Stimulated activated CD4-positive, alpha-beta T cell treated with anti-CD3 and anti-CD28 coated beads, Interleukin-1b, Interleukin-23, amount 100 ng/mL, for 1 hour (primary cell): ENCODE data around the gene MICU1.
"Not testable (repeated sequence)": the region's sequence is repeated elsewhere in the genome, so short reads cannot be mapped to it uniquely, and the experiment has no call there.

ENCODE experiments used
- DNase-seq, 2 donors: peaks; one replicate each; pipeline ENCODE4 v3.0.0-alpha.2; 2020; ENCODE audit warnings: low read depth in 2 of 2

The MICU1 gene

DNA sequence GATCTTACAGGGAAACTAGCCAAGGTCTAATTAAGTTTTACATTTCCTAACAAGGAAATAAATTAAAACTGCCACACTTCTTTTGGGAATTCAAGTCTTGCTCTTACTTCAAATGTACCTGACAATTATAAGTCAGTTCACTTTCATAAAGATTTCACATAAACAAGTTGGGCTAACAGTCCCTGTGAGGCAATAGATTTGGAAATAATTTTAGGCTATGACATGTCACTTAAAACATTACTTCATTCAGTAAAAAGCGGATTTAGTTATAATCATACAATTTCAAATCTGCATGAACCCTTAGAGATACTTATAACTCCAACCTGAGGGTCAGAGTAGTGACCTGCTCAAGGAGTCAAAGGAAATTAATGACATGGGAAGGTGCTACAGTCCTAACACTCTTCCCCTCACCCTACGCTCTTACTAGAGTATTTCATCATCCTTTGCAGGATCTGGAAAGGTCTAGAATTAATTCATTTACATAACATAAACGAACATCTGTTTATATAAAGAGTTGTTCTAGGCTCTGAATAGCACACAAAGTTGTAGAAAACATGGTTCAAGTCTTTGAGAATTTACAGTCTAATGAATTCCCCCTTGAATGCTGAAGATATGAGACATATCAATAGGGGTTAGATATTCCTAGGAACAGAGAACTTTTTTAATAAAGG is 238.8 kb downstream of the MICU1 start:
- no peak for DNase-seq

DNA sequence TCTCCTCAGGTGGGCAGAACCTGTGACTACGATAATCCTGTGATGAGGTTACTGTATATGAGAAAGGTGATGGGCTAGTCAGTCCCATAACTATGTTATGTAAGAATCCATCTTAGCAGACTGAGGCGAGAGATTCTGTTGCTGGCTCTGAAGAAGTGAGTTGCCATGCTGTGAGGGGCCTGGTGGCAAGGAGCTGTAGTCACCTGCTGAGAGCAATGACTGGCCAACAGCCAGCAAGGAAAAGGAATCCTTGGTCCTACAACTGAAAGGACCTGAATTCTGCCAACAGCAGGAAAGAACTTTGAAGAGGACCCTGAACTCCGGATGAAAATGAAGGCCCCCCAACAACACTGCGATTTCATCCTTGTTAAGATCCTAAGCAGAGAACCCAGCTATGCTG is 240.2 kb downstream of the MICU1 start:
- DNase-seq = no peak

DNA sequence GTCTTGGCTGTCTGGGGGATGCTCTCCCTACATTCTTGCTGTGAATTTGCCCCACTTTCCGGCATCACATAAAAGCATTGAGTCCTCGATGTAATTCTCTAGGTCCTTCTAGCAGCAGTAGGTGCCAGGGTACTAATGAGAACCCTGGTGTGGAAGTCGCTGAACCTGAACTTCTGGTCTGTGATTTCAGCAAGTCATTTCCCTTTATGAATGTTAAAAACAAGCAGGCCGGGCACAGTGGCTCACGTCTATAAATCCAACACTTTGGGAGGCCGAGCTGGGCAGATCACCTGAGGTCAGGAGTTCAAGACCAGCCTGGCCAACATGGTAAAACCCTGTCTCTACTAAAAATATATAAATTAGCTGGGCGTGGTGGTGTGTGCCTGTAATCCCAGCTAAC is 240.9 kb downstream of the MICU1 start:
- not testable (repeated sequence) for DNase-seq

DNA sequence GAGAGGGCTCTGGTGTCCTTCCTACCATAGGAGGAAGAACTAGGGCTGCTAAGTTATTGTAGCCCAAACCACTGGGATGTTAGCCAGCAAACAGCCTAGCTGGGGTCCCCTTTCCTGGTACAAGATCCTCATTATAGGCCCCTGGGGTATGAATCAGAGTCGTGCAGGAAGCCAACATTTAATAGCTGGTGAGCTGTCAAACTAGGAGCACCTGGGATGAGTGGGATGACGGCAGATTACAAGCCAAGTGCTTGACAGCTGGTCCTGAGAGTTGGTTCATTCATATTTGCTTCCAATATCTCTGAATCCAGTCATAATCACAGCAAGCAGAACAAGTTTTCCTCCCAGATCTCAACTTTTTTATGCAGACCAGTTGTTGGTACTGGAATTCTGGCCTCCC is 246.1 kb downstream of the MICU1 start:
- no peak for DNase-seq

DNA sequence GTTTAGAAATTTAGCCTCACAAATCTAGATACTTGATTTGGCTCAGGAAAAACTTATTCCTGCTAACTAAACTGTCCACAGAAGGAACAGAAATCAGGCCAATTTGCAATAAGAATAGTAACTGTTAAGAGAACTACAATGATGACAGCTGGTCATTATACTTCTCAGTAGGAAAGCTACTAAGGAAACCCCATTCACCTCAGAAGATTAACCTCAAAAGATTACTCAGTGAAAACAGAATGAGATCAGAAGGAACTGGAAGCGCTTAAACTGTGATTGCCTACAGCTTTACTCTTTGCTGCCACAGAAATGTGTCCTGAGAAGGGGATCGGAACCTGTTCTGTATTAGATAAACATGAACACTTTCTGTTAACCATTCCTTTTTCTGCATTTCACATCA is 246.8 kb downstream of the MICU1 start:
- DNase-seq = no peak

DNA sequence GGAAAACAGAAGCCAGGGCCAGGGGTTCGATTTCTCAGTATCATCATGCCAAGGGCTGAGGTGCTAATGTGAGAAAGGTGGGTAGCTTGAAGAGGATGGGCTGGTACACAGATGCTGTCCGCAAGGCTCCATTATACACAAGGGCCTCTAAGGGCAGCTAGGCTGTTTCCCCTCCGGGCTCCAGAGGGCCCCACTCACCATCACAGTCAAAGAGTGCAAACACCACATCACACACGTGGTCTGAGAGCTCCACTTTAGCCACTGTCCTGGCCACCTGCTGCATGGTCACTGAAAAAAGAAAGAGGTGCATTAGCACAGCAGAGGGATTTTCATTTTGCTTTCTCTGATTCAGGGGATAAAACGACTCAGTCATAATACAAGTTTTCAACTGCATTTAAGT is 250.3 kb downstream of the MICU1 start:
- DNase-seq = no peak

DNA sequence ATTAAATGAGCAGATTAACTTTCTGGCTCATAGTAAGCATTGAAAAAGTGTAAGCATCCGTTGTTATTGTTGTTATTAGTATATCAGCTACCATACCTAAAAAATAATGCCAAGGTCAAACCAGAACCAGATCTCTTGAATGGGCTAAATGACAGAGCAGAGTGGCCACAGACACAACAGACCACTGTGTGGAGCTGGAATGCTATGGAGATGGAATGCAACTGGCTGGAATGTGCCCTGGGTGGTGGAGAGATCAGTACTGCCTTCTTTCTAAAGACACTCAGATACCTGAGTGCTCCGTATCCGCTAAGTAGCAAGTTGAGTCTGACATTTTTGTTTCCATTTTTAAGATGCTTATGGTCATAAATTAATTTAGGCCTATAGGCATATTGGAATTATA is 250.7 kb downstream of the MICU1 start:
- no peak for DNase-seq

DNA sequence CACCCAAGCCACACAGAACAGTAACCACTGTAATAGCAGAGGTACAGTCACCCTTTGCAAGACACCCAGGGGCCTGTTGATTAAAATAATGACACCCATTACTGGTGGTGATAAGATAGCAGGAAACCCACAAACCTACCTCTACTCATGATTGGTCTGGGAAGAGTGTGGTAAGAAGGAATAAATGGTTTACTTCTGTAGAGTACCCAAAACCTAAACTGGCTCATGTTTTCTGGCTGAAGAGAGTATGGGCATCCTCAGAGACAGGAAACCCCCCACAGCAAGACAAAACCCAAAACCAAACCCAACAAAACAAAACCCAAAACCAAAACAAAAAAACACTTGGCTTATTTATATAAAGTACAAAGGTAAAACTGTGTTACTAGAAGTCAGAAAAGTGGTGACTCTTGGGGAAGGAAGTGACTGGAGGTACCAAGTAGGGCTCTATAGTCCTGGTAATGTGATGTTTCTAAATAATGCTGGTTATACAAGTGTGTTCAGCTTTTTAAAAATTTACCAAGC is 255.6 kb downstream of the MICU1 start:
- no peak for DNase-seq

DNA sequence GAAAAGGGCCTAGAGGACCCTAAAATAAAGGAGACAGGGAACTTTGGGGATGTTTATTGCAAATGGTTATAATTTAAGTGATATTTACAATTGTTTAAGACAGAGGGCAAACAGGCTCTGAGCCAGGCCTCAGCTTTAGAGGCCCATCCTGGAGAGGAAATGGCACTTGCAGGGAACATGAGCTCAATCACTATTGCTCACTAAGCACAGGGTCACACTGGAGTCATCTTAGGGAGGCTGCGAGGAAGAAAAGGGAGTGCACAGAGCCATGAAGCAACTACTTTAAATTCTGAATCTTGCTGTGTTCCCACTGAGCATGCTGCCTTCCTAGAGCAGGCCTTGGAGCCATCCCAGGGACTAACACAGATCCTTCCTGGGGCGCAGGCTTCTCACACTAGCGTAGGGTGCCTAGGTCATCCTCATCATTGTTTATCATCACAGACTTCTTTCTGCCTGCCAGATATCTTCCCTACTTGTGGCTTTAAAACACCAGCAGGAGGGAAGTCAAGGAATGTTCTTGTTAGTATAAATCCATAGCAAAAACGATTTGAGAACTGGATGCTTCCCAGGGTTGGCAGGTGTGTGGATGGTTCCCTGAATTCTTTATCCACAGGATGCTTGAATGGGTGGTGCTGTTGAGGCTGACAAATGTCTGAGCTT is 258.4 kb downstream of the MICU1 start:
- DNase-seq = no peak

DNA sequence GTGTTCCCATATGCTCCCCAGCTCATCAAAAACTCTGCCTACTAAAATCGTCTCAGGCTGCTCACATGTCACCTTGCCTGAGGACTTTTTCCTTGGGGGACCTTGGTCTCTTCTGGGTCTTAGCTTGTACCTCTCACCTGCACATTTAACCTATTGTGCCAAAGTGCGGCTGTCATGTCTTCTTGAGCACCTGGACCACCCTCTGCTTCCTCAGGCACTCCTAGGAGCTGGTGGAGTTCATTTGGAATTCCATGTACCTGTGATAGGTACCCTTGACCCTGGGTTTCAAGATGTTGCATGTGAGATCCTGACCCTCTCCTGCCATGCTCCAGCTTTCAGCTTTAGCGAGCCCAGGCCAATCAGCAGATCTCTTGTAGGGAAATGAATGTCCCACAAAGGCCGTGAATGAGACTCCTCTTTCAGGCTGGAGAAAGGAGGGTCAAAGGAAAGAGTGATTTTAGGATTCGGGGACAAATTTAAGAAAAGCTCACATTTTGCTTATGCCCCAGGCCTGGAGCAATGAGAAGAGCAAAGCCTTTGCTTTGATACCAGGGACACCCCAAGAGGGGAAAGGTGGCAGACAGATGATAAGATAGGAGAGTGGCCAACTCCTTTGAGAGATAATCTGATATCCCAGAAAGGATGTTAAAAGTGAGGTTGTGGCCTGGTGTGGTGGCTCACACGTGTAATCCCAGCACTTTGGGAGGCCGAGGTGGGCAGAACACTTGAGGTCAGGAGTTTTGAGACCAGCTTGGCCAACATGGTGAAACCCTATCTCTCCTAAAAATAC is 260.6 kb downstream of the MICU1 start:
- no peak for DNase-seq

DNA sequence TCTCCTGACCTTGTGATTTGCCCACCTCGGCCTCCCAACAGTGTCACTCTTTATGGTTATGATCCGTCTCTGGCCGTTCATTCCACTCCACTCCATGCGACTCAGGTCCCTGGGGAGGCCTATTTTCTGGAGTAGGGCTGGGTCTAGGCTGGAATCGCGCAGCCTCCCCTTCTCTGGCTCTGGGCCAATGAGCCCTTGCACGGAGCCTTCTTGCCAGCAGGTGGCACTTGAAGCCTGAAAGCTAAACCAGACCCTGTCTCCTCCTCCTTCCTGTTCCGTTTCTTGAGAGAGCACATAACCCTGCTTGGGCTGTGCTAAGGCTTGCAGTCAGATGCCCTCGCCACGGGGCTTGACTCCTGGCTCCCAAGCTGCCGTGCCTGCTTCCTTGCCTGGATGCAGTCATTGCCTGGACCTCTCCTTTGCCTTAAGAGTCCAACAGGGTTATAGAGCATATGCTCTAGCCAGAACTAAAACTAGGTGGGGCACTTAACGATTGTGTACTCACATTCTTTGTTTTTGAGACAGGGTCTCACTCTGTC is 261.6 kb downstream of the MICU1 start:
- DNase-seq = peak; percentile 61 to 67

DNA sequence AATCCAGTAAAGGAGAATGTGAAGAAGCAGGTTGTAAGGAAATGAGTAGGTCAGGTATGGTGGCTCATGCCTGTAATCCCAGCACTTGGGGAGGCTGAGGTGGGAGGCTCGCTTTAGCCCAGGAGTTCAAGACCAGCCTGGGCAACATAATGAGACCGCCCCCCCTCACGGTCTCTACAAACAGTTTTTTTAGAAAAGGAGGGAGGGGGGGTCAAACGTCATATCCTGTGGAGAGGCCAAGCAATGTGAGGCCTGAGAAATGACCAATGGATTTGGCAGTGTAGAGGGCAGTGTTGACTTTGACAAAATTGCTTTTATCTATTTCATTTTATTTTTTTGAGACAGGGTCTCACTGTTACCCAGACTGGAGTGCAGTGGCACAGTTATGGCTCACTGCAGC is 268.9 kb downstream of the MICU1 start:
- DNase-seq = no peak

DNA sequence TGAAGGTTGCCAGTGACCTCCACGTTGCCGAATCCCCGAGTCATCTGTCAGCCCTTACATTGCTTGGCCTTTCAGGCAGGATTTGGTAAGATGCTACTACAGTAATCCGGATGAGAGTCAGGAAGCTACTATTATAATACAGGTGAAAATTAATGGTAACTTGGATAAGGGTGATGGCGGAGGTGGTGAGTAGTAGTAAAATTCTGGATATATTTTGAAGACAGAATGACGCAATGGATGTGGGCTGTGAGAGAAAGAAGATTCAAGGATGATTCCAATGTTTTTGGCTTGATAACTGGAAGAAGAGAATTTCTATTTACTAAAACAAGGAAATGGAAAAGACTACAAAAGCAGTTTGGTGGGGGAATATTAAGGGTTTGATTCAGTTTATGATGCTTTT is 269.8 kb downstream of the MICU1 start:
- no peak for DNase-seq

DNA sequence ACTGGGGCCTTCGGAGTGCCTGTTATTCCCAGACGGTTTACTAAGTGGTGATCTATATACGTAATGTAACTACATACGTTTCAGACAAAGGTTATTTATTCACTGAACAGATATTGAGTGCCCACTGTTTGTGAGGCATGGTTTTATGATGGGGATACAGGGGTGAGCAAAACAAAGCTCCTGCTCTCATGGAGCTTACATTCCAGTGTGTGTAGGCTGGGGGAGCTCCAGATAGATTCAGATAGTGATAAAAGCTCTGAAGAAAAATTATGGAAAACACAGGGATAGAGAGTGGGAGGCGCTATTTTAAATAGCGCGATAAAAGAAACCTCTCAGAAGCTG is 270.7 kb downstream of the MICU1 start:
- no peak for DNase-seq

DNA sequence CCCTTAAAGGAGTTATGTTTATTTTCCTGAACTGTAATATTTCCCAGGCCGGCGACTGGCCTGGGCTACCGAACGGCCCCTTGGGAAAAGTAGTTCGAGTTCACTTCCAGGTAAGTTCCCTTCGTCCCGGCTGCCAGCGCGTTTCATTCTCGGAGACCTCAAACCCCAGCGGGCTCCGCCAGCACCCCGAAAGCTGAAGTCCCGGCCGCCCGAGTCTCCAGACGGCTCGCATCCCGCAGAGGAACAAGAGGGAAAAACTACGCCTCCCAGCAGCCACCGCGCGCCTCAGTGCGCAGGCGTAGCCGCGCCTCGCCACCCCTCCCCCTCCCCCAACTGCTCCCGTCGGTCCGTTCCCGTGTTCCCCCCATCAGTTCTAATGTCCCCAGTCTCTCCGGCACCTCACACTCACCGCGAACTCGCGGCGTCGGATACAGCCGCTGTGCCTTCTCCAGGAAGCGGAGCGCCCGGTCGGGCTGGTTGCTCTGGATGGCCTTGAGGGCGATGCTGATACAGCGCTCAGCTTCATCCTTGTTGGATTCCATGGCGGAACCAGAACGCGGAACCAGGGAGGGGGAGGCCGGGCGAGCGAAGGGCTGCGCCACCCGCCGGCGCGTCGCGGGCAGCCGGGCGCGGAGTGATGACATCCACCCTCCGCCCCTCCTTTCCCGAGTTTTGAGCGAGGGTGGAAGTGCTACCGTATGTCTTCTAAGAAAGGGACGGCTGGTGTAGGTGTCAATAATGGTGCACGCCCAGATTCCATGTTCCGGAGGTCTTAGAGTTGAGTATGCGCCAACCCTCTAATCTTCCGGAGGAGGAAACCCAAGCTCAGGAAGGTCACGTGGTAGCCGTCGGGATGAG is 271.3 kb downstream of the MICU1 start, which contains the start of gene DNAJB12:
TSS of gene DNAJB12 (minus strand) at position 564 of the 858 bp plus-strand sequence. CDS start at position 542, 22 bp downstream.
- DNase-seq = peak; percentile 72 to 79

DNA sequence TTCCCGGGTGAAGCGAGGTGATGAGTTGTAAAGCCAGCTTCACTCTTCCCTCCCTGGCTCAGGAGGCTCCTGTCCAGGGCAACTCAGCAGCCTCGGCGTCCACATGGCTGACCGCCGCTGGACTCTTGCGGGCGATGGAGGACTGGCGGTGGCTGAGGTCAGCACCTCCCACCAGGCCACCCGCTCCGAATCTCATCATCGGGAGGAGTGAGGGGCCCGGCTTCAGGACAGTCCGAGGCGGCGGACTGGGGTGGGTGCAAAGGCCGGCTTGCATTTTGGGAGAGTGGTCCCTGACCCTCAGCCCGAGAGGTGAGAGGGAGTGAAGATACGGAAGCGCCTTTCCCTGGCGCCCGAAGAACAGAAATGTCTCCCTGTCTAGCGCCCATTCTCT is 271.9 kb downstream of the MICU1 start:
- DNase-seq = no peak

DNA sequence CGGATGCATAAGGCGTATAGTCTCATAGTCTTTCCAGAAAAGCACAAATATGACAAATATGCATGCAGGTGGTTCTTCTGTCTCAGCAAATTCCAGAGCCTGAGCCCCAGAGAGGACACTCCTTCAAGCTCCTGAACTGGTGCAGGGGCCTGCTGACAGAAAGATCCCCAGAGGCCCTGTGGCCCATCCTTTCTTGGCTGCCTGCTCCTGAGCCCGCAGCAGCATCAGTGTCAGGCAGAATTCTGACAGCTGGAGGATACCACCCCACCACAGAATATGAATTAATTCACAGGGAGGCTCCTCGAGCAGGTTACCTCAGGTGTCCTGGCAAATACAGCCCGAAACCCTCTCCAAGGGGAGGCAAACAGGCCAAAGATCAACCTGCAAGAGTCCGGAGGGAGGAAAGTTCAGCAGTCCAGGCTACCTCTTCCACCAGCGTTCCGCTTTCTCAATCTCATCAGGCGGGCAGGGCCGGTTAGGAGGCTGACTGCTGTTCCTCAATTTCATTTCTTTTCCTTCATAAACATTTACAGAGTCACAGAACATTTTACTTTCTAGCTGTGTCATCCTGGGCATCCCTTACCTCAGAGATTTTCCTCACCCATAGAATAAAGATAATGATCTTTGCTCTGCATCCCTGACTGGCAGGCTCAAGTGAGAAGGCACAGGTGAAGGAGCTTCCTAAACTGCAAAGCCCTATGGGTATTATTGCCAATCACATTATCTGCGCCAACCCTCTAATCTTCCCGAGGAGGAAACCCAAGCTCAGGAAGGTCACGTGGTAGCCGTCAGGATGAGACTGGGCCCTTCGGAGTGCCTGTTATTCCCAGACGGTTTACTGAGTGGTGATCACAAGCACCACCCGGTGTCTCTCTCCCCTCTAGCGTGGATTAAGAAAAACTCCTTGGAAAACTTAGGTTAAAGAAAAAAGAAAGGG is 272.6 kb downstream of the MICU1 start:
- no peak for DNase-seq

DNA sequence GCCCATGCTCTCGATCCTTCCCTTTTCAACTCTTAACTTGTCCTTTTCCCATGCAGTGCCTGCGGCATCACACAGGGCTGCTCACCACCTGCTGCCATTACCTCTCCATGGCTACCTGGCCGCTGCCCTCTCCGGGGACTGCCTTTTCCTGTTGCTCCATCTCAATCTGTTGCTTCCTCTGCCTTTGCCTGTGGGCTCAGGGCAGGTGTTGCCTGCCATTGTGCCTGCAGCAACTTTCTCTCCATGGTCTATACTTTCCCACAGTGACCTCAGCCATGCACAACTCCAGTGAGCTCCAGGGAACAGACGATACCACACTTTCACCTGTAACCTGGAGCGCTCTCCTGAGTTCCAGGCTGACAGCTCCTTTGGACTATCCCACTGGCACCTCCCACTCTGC is 274.4 kb downstream of the MICU1 start:
- DNase-seq = no peak

DNA sequence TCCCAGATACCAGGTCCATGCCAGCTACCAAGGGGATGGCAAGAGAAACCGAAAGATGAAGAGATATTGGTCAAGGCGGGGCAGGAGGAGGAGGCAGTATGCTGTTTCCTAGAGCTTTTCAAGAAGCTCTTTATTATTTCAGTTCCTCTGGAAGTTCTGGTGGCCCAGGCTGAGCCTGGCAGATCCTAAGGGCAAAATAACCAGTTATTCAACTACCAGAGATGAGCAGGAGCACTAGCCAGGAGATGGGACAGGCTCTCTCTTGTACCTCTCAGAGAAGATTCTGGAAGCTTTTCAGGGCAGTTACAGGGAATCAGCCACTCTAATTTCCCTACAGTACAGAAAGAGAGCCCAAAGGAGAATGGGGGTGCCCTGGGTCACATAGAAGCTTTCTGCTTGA is 276.4 kb downstream of the MICU1 start:
- DNase-seq = no peak

DNA sequence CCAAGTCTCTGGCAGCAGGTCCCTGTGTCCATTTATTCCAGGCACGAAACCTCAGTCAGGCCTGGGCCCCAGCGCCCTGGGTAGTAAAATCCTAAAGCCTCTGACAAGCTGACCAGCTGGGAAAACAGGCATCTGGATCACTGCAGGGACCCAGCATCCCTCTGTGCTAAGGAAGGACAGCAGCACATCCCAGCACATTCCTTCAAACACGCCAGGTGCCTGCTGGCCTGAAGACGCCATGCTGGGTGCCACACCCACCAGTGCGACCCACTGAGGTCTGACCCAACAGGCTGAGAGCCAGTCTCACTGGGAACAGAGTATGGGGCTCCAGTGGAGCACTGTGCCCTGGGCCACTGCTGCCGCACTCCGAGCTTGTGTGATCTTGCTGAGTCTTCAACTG is 277.6 kb downstream of the MICU1 start:
- DNase-seq = no peak
